HCT116 (cell line): ENCODE results near the gene COL4A1. TPM values are rescaled to one million over a fixed set of nuclear protein-coding genes. Genes with fewer than 3 reads are reported as not detected.
A peak's percentile ranks its signal among the peaks of the same experiment; 100 is the strongest.

Experiments used
- ATAC-seq: fragments of 200-7000 bp; cut with Tn5 transposase; 2 replicates; pipeline ENCODE4 v1.9.1; 2020; ENCODE audit warnings: mild to moderate bottlenecking, moderate library complexity
- BruUV-seq: library from RNA; stranded (reverse); fragments of 400-500 nt; replicated peaks from 2 replicates; lab custom pipeline; 2021; lab: Mats Ljungman, UMichigan
- CTCF ChIA-PET: fragments of 300-600 bp; sonication (Branson Sonifier 250); formaldehyde crosslinking; loops from one replicate; lab custom pipeline; 2021; ENCODE audit warnings: antibody characterized with exemption; lab: Charles Lee
- POLR2A ChIA-PET: fragments of 300-600, 350-600 bp; sonication (Branson Sonifier 250); formaldehyde crosslinking; loops from one replicate; lab custom pipeline; 2021; ENCODE audit warnings: antibody characterized with exemption; lab: Charles Lee
- RAD21 ChIA-PET, 2 experiments: fragments of 300-600 bp; sonication (Branson Sonifier 250); formaldehyde crosslinking; loops; one replicate each; lab custom pipeline; 2023; ENCODE audit warnings: low total read pairs in 2 of 2; ENCODE audit not compliant: uncharacterized antibody in 2 of 2, unreplicated experiment in 2 of 2, low non-redundant PET in 1 of 2; lab: Charles Lee
- DNase-seq: peaks from one replicate; pipeline ENCODE4 v3.0.0-alpha.2; 2010; ENCODE audit warnings: low read depth, low spot score
- H2AFZ ChIP-seq: fragments of 200-600 bp; shearing (Covaris generic), sonication (generic); 2 replicates; pipeline ENCODE4 v1.6.1; 2017; ENCODE audit warnings: low read depth, mixed run types, mixed read lengths, antibody characterized with exemption, low read length; ENCODE audit not compliant: poor library complexity, severe bottlenecking
- H3K27ac ChIP-seq: 2 replicates; pipeline ENCODE4 v1.5.1; 2012; ENCODE audit warnings: low read depth, low read length
- H3K27me3 ChIP-seq: fragments of 200-600 bp; sonication (generic); 2 replicates; pipeline ENCODE4 v1.6.1; 2016; ENCODE audit warnings: mixed run types, low read length, mixed read lengths; ENCODE audit not compliant: insufficient read depth
- H3K36me3 ChIP-seq, 2 experiments: fragments of 200-500 bp in 1 of 2; fragments of 200-600 bp in 1 of 2; sonication (Bioruptor generic) in 1 of 2; sonication (generic) in 1 of 2; 2 replicates each; pipeline versions ENCODE4 v1.5.1 to v1.6.1; 2014 to 2016; ENCODE audit warnings: low read length in 2 of 2, inconsistent platforms in 1 of 2, mixed read lengths in 1 of 2, mixed run types in 1 of 2; ENCODE audit not compliant: insufficient read depth in 2 of 2, control insufficient read depth in 1 of 2
- H3K4me1 ChIP-seq, 2 experiments: fragments of 200-600 bp in 1 of 2; sonication (generic) in 1 of 2; 2 replicates each; pipeline versions ENCODE4 v1.5.1 to v1.6.1; 2012 to 2017; ENCODE audit warnings: low read length in 2 of 2, inconsistent platforms in 1 of 2, mild to moderate bottlenecking in 1 of 2, mixed read lengths in 1 of 2, mixed run types in 1 of 2, moderate library complexity in 1 of 2; ENCODE audit not compliant: insufficient read depth in 2 of 2, control insufficient read depth in 1 of 2
- H3K4me2 ChIP-seq: fragments of 200-600 bp; sonication (generic); 2 replicates; pipeline ENCODE4 v1.6.1; 2017; ENCODE audit warnings: mixed run types, low read length, mixed read lengths
- H3K4me3 ChIP-seq, 2 experiments: fragments of 200-600 bp in 1 of 2; sonication (generic) in 1 of 2; replicated peaks in 1 of 2; 2 replicates each; pipeline ENCODE4 v1.5.1; 2011 to 2016; ENCODE audit warnings: low read length in 2 of 2, control low read depth in 1 of 2, low read depth in 1 of 2, mild to moderate bottlenecking in 1 of 2, mixed read lengths in 1 of 2, mixed run types in 1 of 2
- H3K79me2 ChIP-seq: fragments of 200-600 bp; sonication (generic); 2 replicates; pipeline ENCODE4 v1.6.1; 2017; ENCODE audit warnings: mild to moderate bottlenecking, mixed run types, low read length, moderate library complexity, mixed read lengths; ENCODE audit not compliant: insufficient read depth
- H3K9ac ChIP-seq: fragments of 200-600 bp; sonication (generic); 2 replicates; pipeline ENCODE4 v1.6.1; 2016; ENCODE audit warnings: low read length, mixed read lengths
- H3K9me2 ChIP-seq: fragments of 200-600 bp; sonication (generic), shearing (Covaris generic); 2 replicates; pipeline ENCODE4 v1.6.1; 2017; ENCODE audit warnings: mixed run types, mild to moderate bottlenecking, moderate library complexity; ENCODE audit not compliant: insufficient read depth
- H3K9me3 ChIP-seq, 2 experiments: fragments of 200-500 bp in 1 of 2; fragments of 200-600 bp in 1 of 2; sonication (Bioruptor generic) in 1 of 2; sonication (generic) in 1 of 2; 2 replicates each; pipeline ENCODE4 v1.6.1; 2014 to 2017; ENCODE audit warnings: low read length in 2 of 2, mixed read lengths in 2 of 2, inconsistent platforms in 1 of 2, low read depth in 1 of 2, mild to moderate bottlenecking in 1 of 2, mixed run types in 1 of 2, moderate library complexity in 1 of 2; ENCODE audit not compliant: control insufficient read depth in 1 of 2, insufficient read depth in 1 of 2
- H4K20me1 ChIP-seq: fragments of 200-600 bp; sonication (generic), shearing (Covaris generic); 2 replicates; pipeline ENCODE4 v1.6.1; 2017; ENCODE audit warnings: mixed run types, mild to moderate bottlenecking, moderate library complexity; ENCODE audit not compliant: insufficient read depth
- EZH2 ChIP-seq: fragments of 200-600 bp; sonication (generic); IDR thresholded peaks from 2 replicates; pipeline ENCODE4 v1.6.1; 2017; ENCODE audit warnings: antibody characterized with exemption, mixed run types
- EZH2phosphoT487 ChIP-seq: fragments of 200-600 bp; IDR thresholded peaks from 2 replicates; pipeline ENCODE4 v1.6.1; 2018; ENCODE audit warnings: antibody characterized with exemption, borderline replicate concordance
- FOSL1 ChIP-seq: IDR thresholded peaks from 2 replicates; pipeline ENCODE4 v1.6.1; 2012; ENCODE audit warnings: low read depth
- JUND ChIP-seq: IDR thresholded peaks from 2 replicates; pipeline ENCODE4 v1.6.1; 2012
- POLR2A ChIP-seq: IDR thresholded peaks from 2 replicates; pipeline ENCODE4 v1.7.0; 2011; ENCODE audit warnings: borderline replicate concordance; ENCODE audit not compliant: insufficient read depth, insufficient read length; ENCODE audit errors: extremely low read depth
- POLR2AphosphoS5 ChIP-seq: IDR thresholded peaks from 2 replicates; pipeline ENCODE4 v1.6.1; 2011; ENCODE audit warnings: mild to moderate bottlenecking, low read depth, low read length, moderate library complexity
- RAD21 ChIP-seq: IDR thresholded peaks from 2 replicates; pipeline ENCODE4 v1.6.1; 2012; ENCODE audit warnings: low read depth, mild to moderate bottlenecking
- REST ChIP-seq: IDR thresholded peaks from 2 replicates; pipeline ENCODE4 v1.6.1; 2012; ENCODE audit warnings: low read depth
- SP1 ChIP-seq: IDR thresholded peaks from 2 replicates; pipeline ENCODE4 v1.6.1; 2012; ENCODE audit warnings: low read depth
- TCF7L2 ChIP-seq: IDR thresholded peaks from 2 replicates; pipeline ENCODE4 v1.7.0; 2011; ENCODE audit warnings: borderline replicate concordance, inconsistent platforms; ENCODE audit not compliant: insufficient read depth, insufficient read length; ENCODE audit errors: extremely low read depth
- ZFX ChIP-seq: fragments of 450-650 bp; IDR thresholded peaks from 2 replicates; pipeline ENCODE4 v1.6.1; 2017
- ZNF274 ChIP-seq: fragments of 200-500 bp; sonication (Bioruptor generic); IDR thresholded peaks from 2 replicates; pipeline ENCODE4 v1.6.1; 2014; ENCODE audit warnings: mild to moderate bottlenecking, low read depth, low read length, inconsistent platforms
- intact Hi-C: fragments of 100-400 bp; cut with micrococcal nuclease; formaldehyde crosslinking; loops from 2 replicates; pipeline ENCODE4 v1.10.0; 2022
- total RNA-seq: library from RNA; stranded (reverse); gene quantifications from one replicate; pipeline ENCODE4 v1.2.1, GENCODE V29; 2021; ENCODE audit not compliant: unreplicated experiment

COL4A1 gene
- total RNA-seq, 1 experiment from 2014 or later, result 0.57 TPM

GRCh38 chr13:110349239-110349638 is 42.3 kb upstream of the COL4A1 start:
- Histone ChIP-seq H2AFZ (no peak overlapping the region), H3K36me3 (no peaks in the 10 kb centered on the region), H3K4me1 (peaks cover 12 to 29% of the 10 kb centered on the region in 2 experiments), H3K9ac (no peak overlapping the region), H4K20me1 (no peaks in the 10 kb centered on the region), H3K9me2 (no peaks in the 10 kb centered on the region; the same call in 1 of the 2 replicates), H3K4me3 (no peak overlapping the region), H3K27me3 (peaks cover 4% of the 10 kb centered on the region; the same call in 1 of the 2 replicates), H3K4me2 (no peak overlapping the region), H3K27ac (no peak overlapping the region)
- ChIA-PET RAD21 (no interaction called here), CTCF (no interaction called here), POLR2A (no interaction called here)
- no peak for ATAC-seq
- no TSS peak for BruUV-seq
- TF ChIP-seq ZFX (no peak), POLR2AphosphoS5 (no peak)
- TF ChIP-seq, all 23 proteins: peak for 0
- no peaks in the 10 kb centered on the region for H3K79me2 ChIP-seq
- DNase-seq, result no peak
- intact Hi-C loops, result no loop called here
- no peaks in the 10 kb centered on the region for H3K9me3 ChIP-seq

- TF ChIP-seq JUND (no peak), REST (no peak), FOSL1 (no peak), TCF7L2 (no peak), EZH2 (no peak), POLR2A (no peak), SP1 (no peak), RAD21 (no peak), EZH2phosphoT487 (no peak), ZNF274 (no peak)
- no TSS peak for BruUV-seq
- ATAC-seq (no peak), DNase-seq (no peak)
- Histone ChIP-seq H4K20me1 (no peaks in the 10 kb centered on the region), H3K4me3 (peak overlapping the region in 1 of 2 experiments; percentile 51; a peak in 1 of 4 replicates), H3K9me3 (no peaks in the 10 kb centered on the region), H3K9ac (no peak overlapping the region), H3K9me2 (no peaks in the 10 kb centered on the region; the same call in 1 of the 2 replicates), H2AFZ (peak overlapping the region; percentile 88), H3K27me3 (peaks cover 4% of the 10 kb centered on the region; the same call in 1 of the 2 replicates), H3K36me3 (no peaks in the 10 kb centered on the region), H3K4me1 (peaks cover 14 to 32% of the 10 kb centered on the region in 2 experiments), H3K79me2 (no peaks in the 10 kb centered on the region), H3K27ac (no peak overlapping the region), H3K4me2 (peak overlapping the region; percentile 86)
- ChIA-PET RAD21 (no interaction called here), CTCF (interaction anchor here (1.2 kb wide), 1 partner anchor 14 kb away, joined by 3 read pairs; no protein-coding TSS in a partner anchor), POLR2A (no interaction called here)
- intact Hi-C loops, result no loop called here
These were observed 41.5 kb upstream of the COL4A1 start for GRCh38 chr13:110348309-110349105.
